GM23338 (cell line): ENCODE data around the gene ANKRD31. TPM values are rescaled to one million over a fixed set of nuclear protein-coding genes. Genes with fewer than 3 reads are reported as not detected.

ENCODE experiments used
- ATAC-seq: fragments of 200-7000 bp; cut with Tn5 transposase; 3 replicates; pipeline ENCODE4 v1.9.1; 2020
- DNase-seq: peaks from one replicate; pipeline ENCODE4 v3.0.0-alpha.2; 2015; ENCODE audit warnings: low spot score
- H2AFZ ChIP-seq: fragments of 200-600 bp; sonication (generic); 2 replicates; pipeline ENCODE4 v1.8.0; 2016; ENCODE audit warnings: antibody characterized with exemption, mild to moderate bottlenecking, moderate library complexity
- H3F3A ChIP-seq: fragments of 200-600 bp; sonication (generic); replicated peaks from 2 replicates; pipeline ENCODE4 v1.8.0; 2017; ENCODE audit warnings: antibody characterized with exemption, mixed run types, low read depth
- H3K27ac ChIP-seq: fragments of 200-600 bp; sonication (generic); 2 replicates; pipeline ENCODE4 v1.6.1; 2016; ENCODE audit warnings: low read depth
- H3K27me3 ChIP-seq: fragments of 200-600 bp; sonication (generic); 2 replicates; pipeline ENCODE4 v1.8.0; 2016; ENCODE audit warnings: mild to moderate bottlenecking, mixed run types, moderate library complexity; ENCODE audit not compliant: insufficient read depth
- H3K36me3 ChIP-seq: fragments of 200-600 bp; sonication (generic); 2 replicates; pipeline ENCODE4 v1.8.0; 2016; ENCODE audit warnings: mild to moderate bottlenecking; ENCODE audit not compliant: insufficient read depth
- H3K4me1 ChIP-seq: fragments of 200-600 bp; sonication (generic); 2 replicates; pipeline ENCODE4 v1.8.0; 2016; ENCODE audit warnings: mild to moderate bottlenecking, moderate library complexity; ENCODE audit not compliant: insufficient read depth
- H3K4me2 ChIP-seq: fragments of 200-600 bp; sonication (generic); 2 replicates; pipeline ENCODE4 v1.7.1; 2017; ENCODE audit warnings: mixed run types
- H3K4me3 ChIP-seq: fragments of 200-600 bp; sonication (generic); 2 replicates; pipeline ENCODE4 v1.6.1; 2016; ENCODE audit warnings: mixed run types
- H3K79me2 ChIP-seq: fragments of 200-600 bp; sonication (generic); replicated peaks from 2 replicates; pipeline ENCODE4 v1.8.0; 2017; ENCODE audit warnings: mild to moderate bottlenecking; ENCODE audit not compliant: insufficient read depth
- H3K9me2 ChIP-seq: fragments of 200-600 bp; sonication (generic); 2 replicates; pipeline ENCODE4 v1.8.0; 2017; ENCODE audit not compliant: insufficient read depth
- H4K20me1 ChIP-seq: fragments of 200-600 bp; sonication (generic); replicated peaks from 2 replicates; pipeline ENCODE4 v1.8.0; 2017; ENCODE audit warnings: mild to moderate bottlenecking; ENCODE audit not compliant: insufficient read depth
- H3K27ac Mint-ChIP-seq: 2 replicates; pipeline ENCODE4 v1.8.0; 2020; ENCODE audit warnings: inconsistent platforms, mild to moderate bottlenecking, moderate library complexity, mixed read lengths
- H3K27me3 Mint-ChIP-seq: 3 replicates; pipeline ENCODE4 v1.8.0; 2022; ENCODE audit warnings: low read depth, mild to moderate bottlenecking, moderate library complexity, mixed read lengths, inconsistent platforms; ENCODE audit not compliant: insufficient read depth, poor library complexity
- H3K36me3 Mint-ChIP-seq: 3 replicates; pipeline ENCODE4 v1.8.0; 2021; ENCODE audit warnings: low read depth, mild to moderate bottlenecking, inconsistent platforms, moderate library complexity, mixed read lengths
- H3K4me1 Mint-ChIP-seq: 3 replicates; pipeline ENCODE4 v1.8.0; 2020; ENCODE audit warnings: mild to moderate bottlenecking, inconsistent platforms, mixed read lengths
- H3K4me3 Mint-ChIP-seq: 3 replicates; pipeline ENCODE4 v1.8.0; 2021; ENCODE audit warnings: moderate library complexity, mild to moderate bottlenecking, inconsistent platforms, mixed read lengths
- H3K9me3 Mint-ChIP-seq: 3 replicates; pipeline ENCODE4 v1.8.0; 2020; ENCODE audit warnings: moderate library complexity, mild to moderate bottlenecking, inconsistent platforms, mixed read lengths
- CREB1 ChIP-seq: fragments of 250-450 bp; sonication (Bioruptor Pico); IDR thresholded peaks from 2 replicates; pipeline ENCODE4 v1.5.0; 2020; ENCODE audit warnings: low read depth, mild to moderate bottlenecking, moderate library complexity
- EZH2 ChIP-seq: fragments of 200-600 bp; sonication (generic); IDR thresholded peaks from one replicate; pipeline ENCODE4 v1.8.0; 2017; ENCODE audit warnings: antibody characterized with exemption, mild to moderate bottlenecking, low read depth; ENCODE audit not compliant: unreplicated experiment
- EZH2phosphoT487 ChIP-seq: fragments of 200-600 bp; sonication (generic); IDR thresholded peaks from one replicate; pipeline ENCODE4 v1.8.1; 2018; ENCODE audit warnings: antibody characterized with exemption; ENCODE audit not compliant: unreplicated experiment
- JUNB ChIP-seq: IDR thresholded peaks from one replicate; pipeline ENCODE4 v1.6.1; 2016; ENCODE audit warnings: antibody characterized with exemption; ENCODE audit not compliant: unreplicated experiment
- NANOG ChIP-seq: IDR thresholded peaks from 2 replicates; pipeline ENCODE4 v1.6.1; 2016; ENCODE audit warnings: antibody characterized with exemption, borderline replicate concordance
- POLR2AphosphoS5 ChIP-seq: IDR thresholded peaks from 2 replicates; pipeline ENCODE4 v1.6.1; 2016; ENCODE audit warnings: antibody characterized with exemption, low read depth
- STAT1 ChIP-seq: IDR thresholded peaks from one replicate; pipeline ENCODE4 v1.6.1; 2016; ENCODE audit warnings: antibody characterized with exemption; ENCODE audit not compliant: unreplicated experiment
- ZNF114 ChIP-seq: fragments of 250-450 bp; sonication (Bioruptor Pico); IDR thresholded peaks from 2 replicates; pipeline ENCODE4 v1.5.0; 2020; ENCODE audit warnings: mild to moderate bottlenecking, moderate library complexity
- ZNF331 ChIP-seq: fragments of 250-450 bp; sonication (Bioruptor Pico); IDR thresholded peaks from 2 replicates; pipeline ENCODE4 v1.5.0; 2020; ENCODE audit warnings: low read depth, mild to moderate bottlenecking, moderate library complexity
- polyA plus RNA-seq: library from polyadenylated mRNA; unstranded; fragments of >200 nt; fragmentation: Nextera tagmentation; extraction: Ambion mirVana; gene quantifications from 2 replicates; pipeline ENCODE4 v1.2.1, GENCODE V29; 2016
- total RNA-seq: library from RNA; depleted of rRNA; stranded (reverse); fragments of >200 nt; shearing (Covaris generic); gene quantifications from 2 replicates; pipeline ENCODE4 v1.2.3, GENCODE V29; 2014
- TF ChIP-seq, protein P1 (sequence below): IDR thresholded peaks from one replicate; pipeline ENCODE4 v1.6.1; 2018; ENCODE audit warnings: antibody characterized with exemption; ENCODE audit not compliant: unreplicated experiment
- TF ChIP-seq, protein P2 (sequence below): fragments of 250-450 bp; sonication (Bioruptor Pico); IDR thresholded peaks from 2 replicates; pipeline ENCODE4 v1.5.0; 2020; ENCODE audit warnings: mild to moderate bottlenecking, moderate library complexity
- TF ChIP-seq, protein P3 (sequence below): IDR thresholded peaks from 2 replicates; pipeline ENCODE4 v1.6.1; 2016; ENCODE audit warnings: antibody characterized with exemption
- TF ChIP-seq, protein P4 (sequence below), 2 experiments: fragments of 200-600 bp in 1 of 2; sonication (generic) in 1 of 2; conservative IDR thresholded peaks; 2 replicates each; pipeline versions ENCODE4 v1.5.1 to v1.6.1; 2016 to 2017; ENCODE audit warnings: antibody characterized with exemption in 2 of 2, low read depth in 2 of 2, mild to moderate bottlenecking in 2 of 2, moderate library complexity in 1 of 2

ANKRD31 gene
- total and polyA plus RNA-seq, 2 experiments from 2014 or later = 0.18 to 0.59 TPM

DNA sequence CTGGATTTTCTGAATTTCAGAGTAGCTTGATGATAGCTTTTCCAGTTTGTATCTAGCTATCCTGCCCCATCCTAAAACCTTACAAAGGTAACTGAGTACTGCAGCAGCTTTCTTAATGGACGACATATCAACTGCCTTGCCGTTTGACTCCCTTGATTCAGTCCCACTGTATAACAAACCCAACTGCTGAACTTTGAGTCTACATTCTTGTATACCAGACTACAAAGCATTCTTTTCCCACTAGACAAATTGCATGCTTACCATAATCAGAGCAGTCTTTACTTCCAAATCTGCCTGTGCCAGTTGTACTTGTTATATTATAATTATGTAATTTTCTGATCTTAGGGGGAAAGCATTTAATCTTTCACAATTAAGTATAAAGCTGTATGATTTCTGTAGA lies 47.3 kb downstream of the ANKRD31 start:
- Histone ChIP-seq H3F3A (no peaks in the 10 kb centered on the region), H3K27me3 (no peaks in the 10 kb centered on the region), H3K36me3 (no peaks in the 10 kb centered on the region), H4K20me1 (no peaks in the 10 kb centered on the region), H3K4me2 (no peak overlapping the region), H3K9me2 (no peaks in the 10 kb centered on the region), H3K4me3 (no peak overlapping the region), H3K27ac (no peak overlapping the region), H3K79me2 (no peaks in the 10 kb centered on the region), H2AFZ (no peak overlapping the region), H3K4me1 (no peaks in the 10 kb centered on the region)
- Mint-ChIP-seq H3K27me3 (no peaks in the 10 kb centered on the region), H3K4me1 (no peaks in the 10 kb centered on the region), H3K27ac (no peak overlapping the region), H3K4me3 (no peak overlapping the region), H3K9me3 (no peaks in the 10 kb centered on the region), H3K36me3 (no peaks in the 10 kb centered on the region)
- DNase-seq = no peak
- TF ChIP-seq, protein P1, sequence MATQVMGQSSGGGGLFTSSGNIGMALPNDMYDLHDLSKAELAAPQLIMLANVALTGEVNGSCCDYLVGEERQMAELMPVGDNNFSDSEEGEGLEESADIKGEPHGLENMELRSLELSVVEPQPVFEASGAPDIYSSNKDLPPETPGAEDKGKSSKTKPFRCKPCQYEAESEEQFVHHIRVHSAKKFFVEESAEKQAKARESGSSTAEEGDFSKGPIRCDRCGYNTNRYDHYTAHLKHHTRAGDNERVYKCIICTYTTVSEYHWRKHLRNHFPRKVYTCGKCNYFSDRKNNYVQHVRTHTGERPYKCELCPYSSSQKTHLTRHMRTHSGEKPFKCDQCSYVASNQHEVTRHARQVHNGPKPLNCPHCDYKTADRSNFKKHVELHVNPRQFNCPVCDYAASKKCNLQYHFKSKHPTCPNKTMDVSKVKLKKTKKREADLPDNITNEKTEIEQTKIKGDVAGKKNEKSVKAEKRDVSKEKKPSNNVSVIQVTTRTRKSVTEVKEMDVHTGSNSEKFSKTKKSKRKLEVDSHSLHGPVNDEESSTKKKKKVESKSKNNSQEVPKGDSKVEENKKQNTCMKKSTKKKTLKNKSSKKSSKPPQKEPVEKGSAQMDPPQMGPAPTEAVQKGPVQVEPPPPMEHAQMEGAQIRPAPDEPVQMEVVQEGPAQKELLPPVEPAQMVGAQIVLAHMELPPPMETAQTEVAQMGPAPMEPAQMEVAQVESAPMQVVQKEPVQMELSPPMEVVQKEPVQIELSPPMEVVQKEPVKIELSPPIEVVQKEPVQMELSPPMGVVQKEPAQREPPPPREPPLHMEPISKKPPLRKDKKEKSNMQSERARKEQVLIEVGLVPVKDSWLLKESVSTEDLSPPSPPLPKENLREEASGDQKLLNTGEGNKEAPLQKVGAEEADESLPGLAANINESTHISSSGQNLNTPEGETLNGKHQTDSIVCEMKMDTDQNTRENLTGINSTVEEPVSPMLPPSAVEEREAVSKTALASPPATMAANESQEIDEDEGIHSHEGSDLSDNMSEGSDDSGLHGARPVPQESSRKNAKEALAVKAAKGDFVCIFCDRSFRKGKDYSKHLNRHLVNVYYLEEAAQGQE = no peak
- TF ChIP-seq, protein P2, sequence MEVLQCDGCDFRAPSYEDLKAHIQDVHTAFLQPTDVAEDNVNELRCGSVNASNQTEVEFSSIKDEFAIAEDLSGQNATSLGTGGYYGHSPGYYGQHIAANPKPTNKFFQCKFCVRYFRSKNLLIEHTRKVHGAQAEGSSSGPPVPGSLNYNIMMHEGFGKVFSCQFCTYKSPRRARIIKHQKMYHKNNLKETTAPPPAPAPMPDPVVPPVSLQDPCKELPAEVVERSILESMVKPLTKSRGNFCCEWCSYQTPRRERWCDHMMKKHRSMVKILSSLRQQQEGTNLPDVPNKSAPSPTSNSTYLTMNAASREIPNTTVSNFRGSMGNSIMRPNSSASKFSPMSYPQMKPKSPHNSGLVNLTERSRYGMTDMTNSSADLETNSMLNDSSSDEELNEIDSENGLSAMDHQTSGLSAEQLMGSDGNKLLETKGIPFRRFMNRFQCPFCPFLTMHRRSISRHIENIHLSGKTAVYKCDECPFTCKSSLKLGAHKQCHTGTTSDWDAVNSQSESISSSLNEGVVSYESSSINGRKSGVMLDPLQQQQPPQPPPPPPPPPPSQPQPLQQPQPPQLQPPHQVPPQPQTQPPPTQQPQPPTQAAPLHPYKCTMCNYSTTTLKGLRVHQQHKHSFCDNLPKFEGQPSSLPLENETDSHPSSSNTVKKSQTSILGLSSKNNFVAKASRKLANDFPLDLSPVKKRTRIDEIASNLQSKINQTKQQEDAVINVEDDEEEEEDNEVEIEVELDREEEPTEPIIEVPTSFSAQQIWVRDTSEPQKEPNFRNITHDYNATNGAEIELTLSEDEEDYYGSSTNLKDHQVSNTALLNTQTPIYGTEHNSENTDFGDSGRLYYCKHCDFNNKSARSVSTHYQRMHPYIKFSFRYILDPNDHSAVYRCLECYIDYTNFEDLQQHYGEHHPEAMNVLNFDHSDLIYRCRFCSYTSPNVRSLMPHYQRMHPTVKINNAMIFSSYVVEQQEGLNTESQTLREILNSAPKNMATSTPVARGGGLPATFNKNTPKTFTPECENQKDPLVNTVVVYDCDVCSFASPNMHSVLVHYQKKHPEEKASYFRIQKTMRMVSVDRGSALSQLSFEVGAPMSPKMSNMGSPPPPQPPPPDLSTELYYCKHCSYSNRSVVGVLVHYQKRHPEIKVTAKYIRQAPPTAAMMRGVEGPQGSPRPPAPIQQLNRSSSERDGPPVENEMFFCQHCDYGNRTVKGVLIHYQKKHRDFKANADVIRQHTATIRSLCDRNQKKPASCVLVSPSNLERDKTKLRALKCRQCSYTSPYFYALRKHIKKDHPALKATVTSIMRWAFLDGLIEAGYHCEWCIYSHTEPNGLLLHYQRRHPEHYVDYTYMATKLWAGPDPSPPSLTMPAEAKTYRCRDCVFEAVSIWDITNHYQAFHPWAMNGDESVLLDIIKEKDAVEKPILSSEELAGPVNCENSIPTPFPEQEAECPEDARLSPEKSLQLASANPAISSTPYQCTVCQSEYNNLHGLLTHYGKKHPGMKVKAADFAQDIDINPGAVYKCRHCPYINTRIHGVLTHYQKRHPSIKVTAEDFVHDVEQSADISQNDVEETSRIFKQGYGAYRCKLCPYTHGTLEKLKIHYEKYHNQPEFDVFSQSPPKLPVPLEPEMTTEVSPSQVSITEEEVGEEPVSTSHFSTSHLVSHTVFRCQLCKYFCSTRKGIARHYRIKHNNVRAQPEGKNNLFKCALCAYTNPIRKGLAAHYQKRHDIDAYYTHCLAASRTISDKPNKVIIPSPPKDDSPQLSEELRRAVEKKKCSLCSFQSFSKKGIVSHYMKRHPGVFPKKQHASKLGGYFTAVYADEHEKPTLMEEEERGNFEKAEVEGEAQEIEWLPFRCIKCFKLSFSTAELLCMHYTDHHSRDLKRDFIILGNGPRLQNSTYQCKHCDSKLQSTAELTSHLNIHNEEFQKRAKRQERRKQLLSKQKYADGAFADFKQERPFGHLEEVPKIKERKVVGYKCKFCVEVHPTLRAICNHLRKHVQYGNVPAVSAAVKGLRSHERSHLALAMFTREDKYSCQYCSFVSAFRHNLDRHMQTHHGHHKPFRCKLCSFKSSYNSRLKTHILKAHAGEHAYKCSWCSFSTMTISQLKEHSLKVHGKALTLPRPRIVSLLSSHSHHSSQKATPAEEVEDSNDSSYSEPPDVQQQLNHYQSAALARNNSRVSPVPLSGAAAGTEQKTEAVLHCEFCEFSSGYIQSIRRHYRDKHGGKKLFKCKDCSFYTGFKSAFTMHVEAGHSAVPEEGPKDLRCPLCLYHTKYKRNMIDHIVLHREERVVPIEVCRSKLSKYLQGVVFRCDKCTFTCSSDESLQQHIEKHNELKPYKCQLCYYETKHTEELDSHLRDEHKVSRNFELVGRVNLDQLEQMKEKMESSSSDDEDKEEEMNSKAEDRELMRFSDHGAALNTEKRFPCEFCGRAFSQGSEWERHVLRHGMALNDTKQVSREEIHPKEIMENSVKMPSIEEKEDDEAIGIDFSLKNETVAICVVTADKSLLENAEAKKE (CRISPR knock-in tag) = no peak
- TF ChIP-seq NANOG = no peak
- TF ChIP-seq CREB1 (CRISPR knock-in tag) = no peak
- TF ChIP-seq, protein P3, sequence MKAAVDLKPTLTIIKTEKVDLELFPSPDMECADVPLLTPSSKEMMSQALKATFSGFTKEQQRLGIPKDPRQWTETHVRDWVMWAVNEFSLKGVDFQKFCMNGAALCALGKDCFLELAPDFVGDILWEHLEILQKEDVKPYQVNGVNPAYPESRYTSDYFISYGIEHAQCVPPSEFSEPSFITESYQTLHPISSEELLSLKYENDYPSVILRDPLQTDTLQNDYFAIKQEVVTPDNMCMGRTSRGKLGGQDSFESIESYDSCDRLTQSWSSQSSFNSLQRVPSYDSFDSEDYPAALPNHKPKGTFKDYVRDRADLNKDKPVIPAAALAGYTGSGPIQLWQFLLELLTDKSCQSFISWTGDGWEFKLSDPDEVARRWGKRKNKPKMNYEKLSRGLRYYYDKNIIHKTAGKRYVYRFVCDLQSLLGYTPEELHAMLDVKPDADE = no peak
- TF ChIP-seq STAT1 = no peak
- no peak for TF ChIP-seq ZNF114
- TF ChIP-seq, protein P4, sequence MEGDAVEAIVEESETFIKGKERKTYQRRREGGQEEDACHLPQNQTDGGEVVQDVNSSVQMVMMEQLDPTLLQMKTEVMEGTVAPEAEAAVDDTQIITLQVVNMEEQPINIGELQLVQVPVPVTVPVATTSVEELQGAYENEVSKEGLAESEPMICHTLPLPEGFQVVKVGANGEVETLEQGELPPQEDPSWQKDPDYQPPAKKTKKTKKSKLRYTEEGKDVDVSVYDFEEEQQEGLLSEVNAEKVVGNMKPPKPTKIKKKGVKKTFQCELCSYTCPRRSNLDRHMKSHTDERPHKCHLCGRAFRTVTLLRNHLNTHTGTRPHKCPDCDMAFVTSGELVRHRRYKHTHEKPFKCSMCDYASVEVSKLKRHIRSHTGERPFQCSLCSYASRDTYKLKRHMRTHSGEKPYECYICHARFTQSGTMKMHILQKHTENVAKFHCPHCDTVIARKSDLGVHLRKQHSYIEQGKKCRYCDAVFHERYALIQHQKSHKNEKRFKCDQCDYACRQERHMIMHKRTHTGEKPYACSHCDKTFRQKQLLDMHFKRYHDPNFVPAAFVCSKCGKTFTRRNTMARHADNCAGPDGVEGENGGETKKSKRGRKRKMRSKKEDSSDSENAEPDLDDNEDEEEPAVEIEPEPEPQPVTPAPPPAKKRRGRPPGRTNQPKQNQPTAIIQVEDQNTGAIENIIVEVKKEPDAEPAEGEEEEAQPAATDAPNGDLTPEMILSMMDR (conservative IDR thresholded peaks at IDR 0.05; ENCODE audit: low read depth in 2 of 2) = no peak
- TF ChIP-seq JUNB = no peak
- no peak for TF ChIP-seq ZNF331 (CRISPR knock-in tag)
- TF ChIP-seq EZH2phosphoT487 = no peak
- TF ChIP-seq POLR2AphosphoS5 = no peak
- no peak for TF ChIP-seq EZH2
- ATAC-seq = no peak
